ENCODE measurements around the gene SYNPO2.
A peak's percentile ranks its signal among the peaks of the same experiment; 100 is the strongest.

Gene SYNPO2

DNA sequence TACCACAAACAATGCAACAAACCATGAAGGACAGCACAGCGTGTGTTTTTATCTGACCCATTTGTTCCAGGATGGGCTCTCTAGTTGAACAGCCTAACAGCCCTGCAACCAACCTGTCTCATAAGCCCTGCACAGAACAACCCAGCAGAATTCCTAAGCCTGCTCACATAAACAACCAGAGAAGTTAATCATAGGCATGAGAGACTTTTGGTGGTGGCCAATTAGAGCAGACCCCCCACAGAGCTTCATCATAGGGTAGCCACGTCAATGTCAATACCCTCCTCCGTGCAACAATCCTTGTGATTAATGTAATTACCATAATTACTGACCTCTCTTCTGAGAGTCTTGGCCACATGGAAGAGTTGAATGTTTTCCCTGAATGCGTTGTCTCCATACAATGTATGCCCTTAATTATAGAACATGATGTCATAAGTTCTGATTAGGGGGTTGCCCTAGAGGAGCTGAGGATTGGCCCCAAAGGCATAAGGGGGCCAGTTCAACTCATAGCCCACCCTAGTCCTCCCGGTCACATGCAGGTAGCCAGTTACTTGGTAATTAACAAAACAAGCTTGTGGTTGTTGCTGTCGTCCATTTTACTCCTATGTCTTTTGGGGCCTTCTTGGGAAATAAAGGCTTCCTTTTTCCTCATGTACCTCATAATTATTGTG lies 92.7 kb downstream of the SYNPO2 start:
- H3K27me3 ChIP-seq (ENCODE audit: insufficient read depth, low read length, poor library complexity), result no peaks in the 10 kb centered on the region
- H3K4ac ChIP-seq (ENCODE audit: low read depth, low read length), result no peak overlapping the region
- H3K18ac ChIP-seq (ENCODE audit: low read length), result no peak overlapping the region
- no peak overlapping the region for H3K4me3 ChIP-seq (ENCODE audit: low read length)
- H3K36me3 ChIP-seq (ENCODE audit: control insufficient read depth, insufficient read depth, low read length), result no peaks in the 10 kb centered on the region
- no peaks in the 10 kb centered on the region for H3K79me1 ChIP-seq (ENCODE audit: low read length)
- no peak overlapping the region for H2BK5ac ChIP-seq (ENCODE audit: low read length)
- no peak overlapping the region for H4K5ac ChIP-seq (ENCODE audit: low read length)
- no peaks in the 10 kb centered on the region for H3K79me2 ChIP-seq (ENCODE audit: control insufficient read depth, insufficient read depth, low read length)
- no peak overlapping the region for H3K4me2 ChIP-seq (ENCODE audit: low read length)
- no peak overlapping the region for H2BK15ac ChIP-seq (replicated peaks; ENCODE audit: low read depth)
- H2BK120ac ChIP-seq (ENCODE audit: low read depth, low read length), result no peak overlapping the region
- no peak overlapping the region for H4K8ac ChIP-seq (ENCODE audit: low read depth, low read length)
- H3K4me1 ChIP-seq (ENCODE audit: control insufficient read depth, low read depth, low read length), result no peaks in the 10 kb centered on the region
- no CpG with 5 or more reads among the region's 6 CpGs for WGBS (ENCODE audit: extremely low coverage, insufficient coverage, low lambda C conversion rate)
- H3K23ac ChIP-seq (ENCODE audit: low read length), result no peak overlapping the region
- no peak overlapping the region for H3K9ac ChIP-seq (ENCODE audit: low read length)
- H3K56ac ChIP-seq (ENCODE audit: low read length), result no peak overlapping the region
- H3K27ac ChIP-seq (ENCODE audit: low read depth, low read length), result no peak overlapping the region
- no peak overlapping the region for H2AK5ac ChIP-seq (ENCODE audit: low read length)
- no peak for DNase-seq

DNA sequence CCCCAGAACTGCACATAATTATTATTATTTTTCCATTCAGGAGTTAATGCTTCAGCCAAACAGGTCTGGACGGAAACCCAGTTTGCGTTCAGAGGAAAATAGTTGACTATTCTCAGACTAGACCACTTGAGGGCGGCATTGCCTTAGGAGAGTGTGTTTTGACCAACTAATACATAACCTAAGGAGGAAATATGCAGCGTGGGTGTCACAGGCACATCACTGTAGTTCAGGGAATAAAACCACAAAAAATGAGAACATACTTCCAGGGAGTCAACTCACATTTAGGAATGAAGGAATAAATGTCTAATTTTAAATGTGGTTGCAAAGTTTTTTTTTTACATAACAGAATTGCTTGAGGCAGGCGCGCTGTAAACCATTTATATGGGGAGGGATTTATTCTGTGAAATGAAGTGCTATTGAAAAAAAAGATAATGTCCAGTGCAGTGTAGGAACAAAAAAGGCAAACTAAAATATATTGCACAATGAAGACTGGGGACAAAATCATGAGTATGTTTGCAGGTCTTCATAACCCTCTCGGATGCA lies 93.3 kb downstream of the SYNPO2 start:
- no peak overlapping the region for H3K9ac ChIP-seq (ENCODE audit: low read length)
- peak; percentile 70 for DNase-seq
- no peak overlapping the region for H3K56ac ChIP-seq (ENCODE audit: low read length)

GRCh38 chr4:118983293-118983692 lies 94.6 kb downstream of the SYNPO2 start:
- Histone ChIP-seq H3K4me2 (ENCODE audit: low read length) (no peak overlapping the region), H3K18ac (ENCODE audit: low read length) (no peak overlapping the region), H3K79me1 (ENCODE audit: low read length) (no peaks in the 10 kb centered on the region), H2BK15ac (replicated peaks; ENCODE audit: low read depth) (no peak overlapping the region), H3K9ac (ENCODE audit: low read length) (no peak overlapping the region), H4K8ac (ENCODE audit: low read depth, low read length) (no peak overlapping the region), H2BK120ac (ENCODE audit: low read depth, low read length) (no peak overlapping the region), H4K5ac (ENCODE audit: low read length) (no peak overlapping the region), H3K27ac (ENCODE audit: low read depth, low read length) (no peak overlapping the region), H3K23ac (ENCODE audit: low read length) (no peak overlapping the region), H3K79me2 (ENCODE audit: control insufficient read depth, insufficient read depth, low read length) (no peaks in the 10 kb centered on the region), H3K36me3 (ENCODE audit: control insufficient read depth, insufficient read depth, low read length) (no peaks in the 10 kb centered on the region), H3K4ac (ENCODE audit: low read depth, low read length) (no peak overlapping the region), H3K27me3 (ENCODE audit: insufficient read depth, low read length, poor library complexity) (no peaks in the 10 kb centered on the region), H3K4me3 (ENCODE audit: low read length) (no peak overlapping the region), H2AK5ac (ENCODE audit: low read length) (no peak overlapping the region), H3K56ac (ENCODE audit: low read length) (no peak overlapping the region), H3K4me1 (ENCODE audit: control insufficient read depth, low read depth, low read length) (no peaks in the 10 kb centered on the region), H2BK5ac (ENCODE audit: low read length) (no peak overlapping the region)
- no CpG with 5 or more reads among the region's 2 CpGs for WGBS (ENCODE audit: extremely low coverage, insufficient coverage, low lambda C conversion rate)
- DNase-seq, result no peak

More for the DNA sequence above, 93.3 kb downstream of the SYNPO2 start:
- H4K5ac ChIP-seq (ENCODE audit: low read length), result no peak overlapping the region
- no peak overlapping the region for H2BK120ac ChIP-seq (ENCODE audit: low read depth, low read length)
- H2AK5ac ChIP-seq (ENCODE audit: low read length), result no peak overlapping the region
- H3K79me2 ChIP-seq (ENCODE audit: control insufficient read depth, insufficient read depth, low read length), result no peaks in the 10 kb centered on the region
- no peak overlapping the region for H3K18ac ChIP-seq (ENCODE audit: low read length)
- no peak overlapping the region for H2BK15ac ChIP-seq (replicated peaks; ENCODE audit: low read depth)
- H3K23ac ChIP-seq (ENCODE audit: low read length), result no peak overlapping the region
- H3K27me3 ChIP-seq (ENCODE audit: insufficient read depth, low read length, poor library complexity), result no peaks in the 10 kb centered on the region
- no peak overlapping the region for H3K27ac ChIP-seq (ENCODE audit: low read depth, low read length)
- no peak overlapping the region for H4K8ac ChIP-seq (ENCODE audit: low read depth, low read length)
- no peak overlapping the region for H3K4me2 ChIP-seq (ENCODE audit: low read length)
- WGBS (ENCODE audit: extremely low coverage, insufficient coverage, low lambda C conversion rate), result no CpG with 5 or more reads among the region's 7 CpGs
- H3K36me3 ChIP-seq (ENCODE audit: control insufficient read depth, insufficient read depth, low read length), result no peaks in the 10 kb centered on the region
- no peak overlapping the region for H3K4ac ChIP-seq (ENCODE audit: low read depth, low read length)
- H2BK5ac ChIP-seq (ENCODE audit: low read length), result no peak overlapping the region
- no peak overlapping the region for H3K4me3 ChIP-seq (ENCODE audit: low read length)
- no peaks in the 10 kb centered on the region for H3K4me1 ChIP-seq (ENCODE audit: control insufficient read depth, low read depth, low read length)
- no peaks in the 10 kb centered on the region for H3K79me1 ChIP-seq (ENCODE audit: low read length)

DNA sequence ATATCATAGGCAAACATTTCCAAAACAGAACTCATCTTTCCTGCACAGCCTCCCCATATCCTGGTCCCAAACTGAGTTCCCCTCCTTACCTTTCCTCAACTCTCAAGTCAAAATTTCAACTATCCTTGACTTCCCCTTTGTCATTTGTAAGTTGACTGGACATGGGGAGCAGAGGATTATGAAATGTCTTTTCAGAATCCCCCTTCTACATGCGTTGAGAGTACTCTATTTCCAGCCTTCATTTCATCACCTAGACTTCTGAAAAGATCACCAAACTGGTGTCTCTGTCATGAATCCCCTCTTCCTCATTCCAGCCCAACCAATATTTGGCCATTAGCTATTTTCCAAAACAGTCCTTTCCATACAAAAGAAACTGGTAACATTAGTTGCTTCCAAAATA lies 95.2 kb downstream of the SYNPO2 start:
- Histone ChIP-seq H3K27ac (ENCODE audit: low read depth, low read length) (no peak overlapping the region), H3K79me1 (ENCODE audit: low read length) (no peaks in the 10 kb centered on the region), H4K5ac (ENCODE audit: low read length) (no peak overlapping the region), H3K36me3 (ENCODE audit: control insufficient read depth, insufficient read depth, low read length) (no peaks in the 10 kb centered on the region), H2BK120ac (ENCODE audit: low read depth, low read length) (no peak overlapping the region), H3K79me2 (ENCODE audit: control insufficient read depth, insufficient read depth, low read length) (no peaks in the 10 kb centered on the region), H2BK15ac (replicated peaks; ENCODE audit: low read depth) (no peak overlapping the region), H3K56ac (ENCODE audit: low read length) (no peak overlapping the region), H3K23ac (ENCODE audit: low read length) (no peak overlapping the region), H2BK5ac (ENCODE audit: low read length) (no peak overlapping the region), H3K4me1 (ENCODE audit: control insufficient read depth, low read depth, low read length) (no peaks in the 10 kb centered on the region), H3K9ac (ENCODE audit: low read length) (no peak overlapping the region), H4K8ac (ENCODE audit: low read depth, low read length) (no peak overlapping the region), H3K4ac (ENCODE audit: low read depth, low read length) (no peak overlapping the region), H2AK5ac (ENCODE audit: low read length) (no peak overlapping the region), H3K18ac (ENCODE audit: low read length) (no peak overlapping the region), H3K4me3 (ENCODE audit: low read length) (no peak overlapping the region), H3K4me2 (ENCODE audit: low read length) (no peak overlapping the region), H3K27me3 (ENCODE audit: insufficient read depth, low read length, poor library complexity) (no peaks in the 10 kb centered on the region)
- WGBS (ENCODE audit: extremely low coverage, insufficient coverage, low lambda C conversion rate), result no CpG with 5 or more reads among the region's 1 CpG
- no peak for DNase-seq

- no peaks in the 10 kb centered on the region for H3K27me3 ChIP-seq (ENCODE audit: insufficient read depth, low read length, poor library complexity)
- no peaks in the 10 kb centered on the region for H3K4me1 ChIP-seq (ENCODE audit: control insufficient read depth, low read depth, low read length)
- H4K5ac ChIP-seq (ENCODE audit: low read length), result no peak overlapping the region
- H3K23ac ChIP-seq (ENCODE audit: low read length), result no peak overlapping the region
- H4K8ac ChIP-seq (ENCODE audit: low read depth, low read length), result no peak overlapping the region
- no peaks in the 10 kb centered on the region for H3K79me1 ChIP-seq (ENCODE audit: low read length)
- H3K27ac ChIP-seq (ENCODE audit: low read depth, low read length), result no peak overlapping the region
- H3K18ac ChIP-seq (ENCODE audit: low read length), result no peak overlapping the region
- no peak overlapping the region for H2BK15ac ChIP-seq (replicated peaks; ENCODE audit: low read depth)
- H2BK5ac ChIP-seq (ENCODE audit: low read length), result no peak overlapping the region
- no peak overlapping the region for H3K4me2 ChIP-seq (ENCODE audit: low read length)
- WGBS (ENCODE audit: extremely low coverage, insufficient coverage, low lambda C conversion rate), result no CpG with 5 or more reads among the region's 5 CpGs
- no peaks in the 10 kb centered on the region for H3K79me2 ChIP-seq (ENCODE audit: control insufficient read depth, insufficient read depth, low read length)
- no peak for DNase-seq
- H3K36me3 ChIP-seq (ENCODE audit: control insufficient read depth, insufficient read depth, low read length), result no peaks in the 10 kb centered on the region
- no peak overlapping the region for H3K56ac ChIP-seq (ENCODE audit: low read length)
- no peak overlapping the region for H3K4ac ChIP-seq (ENCODE audit: low read depth, low read length)
- no peak overlapping the region for H2BK120ac ChIP-seq (ENCODE audit: low read depth, low read length)
- H3K9ac ChIP-seq (ENCODE audit: low read length), result no peak overlapping the region
- no peak overlapping the region for H3K4me3 ChIP-seq (ENCODE audit: low read length)
- H2AK5ac ChIP-seq (ENCODE audit: low read length), result no peak overlapping the region
Measured at GRCh38 chr4:118985170-118986000, 96.7 kb downstream of the SYNPO2 start.
